IMR-90 (cell line): ENCODE data around the gene CFAP61. TPM values are rescaled to one million over a fixed set of nuclear protein-coding genes. Genes with fewer than 3 reads are reported as not detected.

Experiments used
- ATAC-seq: fragments of 200-7000 bp; cut with Tn5 transposase; 2 replicates; pipeline ENCODE4 v1.9.1; 2020; ENCODE audit warnings: low read depth, mild to moderate bottlenecking, moderate library complexity
- BruUV-seq: library from RNA; stranded (reverse); fragments of 400-500 nt; replicated peaks from 2 replicates; lab custom pipeline; 2021; lab: Mats Ljungman, UMichigan
- CTCF ChIA-PET: fragments of 300-600 bp; formaldehyde crosslinking; extraction: SDS; loops from one replicate; lab custom pipeline; 2021; ENCODE audit warnings: antibody characterized with exemption; lab: Yijun Ruan, JAX
- POLR2A ChIA-PET: fragments of 300-600 bp; sonication (Branson Sonifier 250); formaldehyde crosslinking; loops from one replicate; lab custom pipeline; 2022; ENCODE audit warnings: antibody characterized with exemption; ENCODE audit not compliant: unreplicated experiment; lab: Charles Lee
- DNase-seq: peaks from one replicate; pipeline ENCODE4 v3.0.0; 2013
- H2AFZ ChIP-seq: replicated peaks from 2 replicates; pipeline ENCODE3; 2013; ENCODE audit warnings: low read length, mild to moderate bottlenecking; ENCODE audit not compliant: poor library complexity
- H2AK5ac ChIP-seq: 2 replicates; pipeline ENCODE4 v1.6.1; 2013; ENCODE audit warnings: low read depth, low read length, inconsistent platforms
- H2AK9ac ChIP-seq: replicated peaks from 2 replicates; pipeline ENCODE3; 2013; ENCODE audit warnings: mild to moderate bottlenecking, low read depth, low read length, moderate library complexity; ENCODE audit not compliant: poor library complexity
- H2BK120ac ChIP-seq: 2 replicates; pipeline ENCODE4 v1.6.1; 2013; ENCODE audit warnings: low read depth, low read length, inconsistent platforms
- H2BK15ac ChIP-seq: 3 replicates; pipeline ENCODE4 v1.6.1; 2013; ENCODE audit warnings: low read depth, low read length, inconsistent platforms
- H2BK20ac ChIP-seq: 2 replicates; pipeline ENCODE4 v1.6.1; 2013; ENCODE audit warnings: low read depth, mild to moderate bottlenecking, inconsistent platforms, low read length, moderate library complexity
- H2BK5ac ChIP-seq: 2 replicates; pipeline ENCODE4 v1.6.1; 2013; ENCODE audit warnings: mild to moderate bottlenecking, low read depth, low read length, inconsistent platforms; ENCODE audit not compliant: poor library complexity, severe bottlenecking
- H3K14ac ChIP-seq: replicated peaks from 2 replicates; pipeline ENCODE4 v1.6.1; 2013; ENCODE audit warnings: low read depth, low read length, inconsistent platforms
- H3K18ac ChIP-seq: 2 replicates; pipeline ENCODE4 v1.6.1; 2013; ENCODE audit warnings: low read depth, low read length, control low read depth
- H3K23ac ChIP-seq: 2 replicates; pipeline ENCODE4 v1.6.1; 2013; ENCODE audit warnings: low read depth, low read length, inconsistent platforms
- H3K27ac ChIP-seq: 2 replicates; pipeline ENCODE4 v1.5.1; 2013; ENCODE audit warnings: mild to moderate bottlenecking, control low read depth, low read length; ENCODE audit not compliant: insufficient read depth
- H3K27me3 ChIP-seq: 2 replicates; pipeline ENCODE4 v1.6.1; 2013; ENCODE audit warnings: low read length; ENCODE audit not compliant: control insufficient read depth, insufficient read depth
- H3K36me3 ChIP-seq: 2 replicates; pipeline ENCODE4 v1.6.1; 2013; ENCODE audit warnings: low read length, mixed read lengths; ENCODE audit not compliant: control insufficient read depth, insufficient read depth
- H3K4ac ChIP-seq: 2 replicates; pipeline ENCODE4 v1.6.1; 2013; ENCODE audit warnings: low read depth, low read length, inconsistent platforms
- H3K4me1 ChIP-seq: 2 replicates; pipeline ENCODE4 v1.6.1; 2013; ENCODE audit warnings: low read length, mixed read lengths; ENCODE audit not compliant: control insufficient read depth, insufficient read depth
- H3K4me2 ChIP-seq: 2 replicates; pipeline ENCODE4 v1.6.1; 2013; ENCODE audit warnings: low read depth, mild to moderate bottlenecking, control low read depth, low read length, moderate library complexity
- H3K4me3 ChIP-seq: 2 replicates; pipeline ENCODE4 v1.5.1; 2013; ENCODE audit warnings: low read depth, mild to moderate bottlenecking, control low read depth, low read length, moderate library complexity; ENCODE audit not compliant: insufficient read depth
- H3K56ac ChIP-seq: 2 replicates; pipeline ENCODE4 v1.6.1; 2013; ENCODE audit warnings: low read length, inconsistent platforms; ENCODE audit not compliant: insufficient read depth; ENCODE audit errors: extremely low read depth
- H3K79me1 ChIP-seq, 2 experiments: 2 replicates each; pipeline ENCODE4 v1.6.1; 2013; ENCODE audit warnings: low read length in 2 of 2, inconsistent platforms in 1 of 2, low read depth in 1 of 2
- H3K9ac ChIP-seq: 2 replicates; pipeline ENCODE4 v1.6.1; 2013; ENCODE audit warnings: low read depth, low read length, control low read depth
- H3K9me1 ChIP-seq: 2 replicates; pipeline ENCODE4 v1.6.1; 2013; ENCODE audit warnings: low read length, inconsistent platforms; ENCODE audit not compliant: insufficient read depth
- H3K9me3 ChIP-seq: 2 replicates; pipeline ENCODE4 v1.6.1; 2013; ENCODE audit warnings: low read length; ENCODE audit not compliant: control insufficient read depth, insufficient read depth
- H4K20me1 ChIP-seq: 2 replicates; pipeline ENCODE4 v1.6.1; 2013; ENCODE audit warnings: low read length, inconsistent platforms; ENCODE audit not compliant: insufficient read depth
- H4K5ac ChIP-seq: 2 replicates; pipeline ENCODE4 v1.6.1; 2013; ENCODE audit warnings: mild to moderate bottlenecking, low read depth, low read length, control low read depth
- H4K8ac ChIP-seq, 2 experiments: 2 replicates each; pipeline ENCODE4 v1.6.1; 2013; ENCODE audit warnings: low read depth in 2 of 2, low read length in 2 of 2, control low read depth in 1 of 2, inconsistent platforms in 1 of 2
- H4K91ac ChIP-seq: 2 replicates; pipeline ENCODE4 v1.6.1; 2013; ENCODE audit warnings: low read depth, low read length, inconsistent platforms; ENCODE audit not compliant: insufficient read depth
- BHLHE40 ChIP-seq: fragments of 150-350 bp; IDR thresholded peaks from 2 replicates; pipeline ENCODE4 v1.6.1; 2016; ENCODE audit warnings: mild to moderate bottlenecking, low read depth, low read length
- CEBPB ChIP-seq: IDR thresholded peaks from 2 replicates; pipeline ENCODE4 v1.6.1; 2012; ENCODE audit warnings: low read depth, low read length, improper control_type of control experiment
- CHD1 ChIP-seq: IDR thresholded peaks from 2 replicates; pipeline ENCODE4 v1.6.1; 2012; ENCODE audit warnings: low read depth, low read length, improper control_type of control experiment
- CTCF ChIP-seq: conservative IDR thresholded peaks from 2 replicates; pipeline ENCODE4 v1.5.1; 2012; ENCODE audit warnings: mild to moderate bottlenecking, low read depth, low read length, improper control_type of control experiment
- FOS ChIP-seq: fragments of 150-350 bp; IDR thresholded peaks from 2 replicates; pipeline ENCODE4 v1.6.1; 2016; ENCODE audit warnings: low read depth, low read length
- MAFK ChIP-seq: IDR thresholded peaks from 2 replicates; pipeline ENCODE4 v1.6.1; 2012; ENCODE audit warnings: low read depth, low read length, improper control_type of control experiment
- MAZ ChIP-seq: IDR thresholded peaks from 2 replicates; pipeline ENCODE4 v1.6.1; 2012; ENCODE audit warnings: low read depth, mild to moderate bottlenecking, low read length, improper control_type of control experiment, moderate library complexity, borderline replicate concordance
- MXI1 ChIP-seq: IDR thresholded peaks from 2 replicates; pipeline ENCODE4 v1.6.1; 2012; ENCODE audit warnings: low read depth, mild to moderate bottlenecking, low read length, moderate library complexity, borderline replicate concordance
- NFE2L2 ChIP-seq: fragments of 150-350 bp; IDR thresholded peaks from 2 replicates; pipeline ENCODE4 v1.6.1; 2016; ENCODE audit warnings: low read depth, mild to moderate bottlenecking, low read length
- POLR2A ChIP-seq: IDR thresholded peaks from 2 replicates; pipeline ENCODE4 v1.6.1; 2012; ENCODE audit warnings: mild to moderate bottlenecking, low read depth, low read length
- RAD21 ChIP-seq: IDR thresholded peaks from 2 replicates; pipeline ENCODE4 v1.6.1; 2012; ENCODE audit warnings: low read length, improper control_type of control experiment
- RCOR1 ChIP-seq: IDR thresholded peaks from 2 replicates; pipeline ENCODE4 v1.6.1; 2012; ENCODE audit warnings: mild to moderate bottlenecking, low read length, improper control_type of control experiment; ENCODE audit not compliant: insufficient replicate concordance
- RFX5 ChIP-seq: IDR thresholded peaks from 2 replicates; pipeline ENCODE4 v1.8.0; 2012; ENCODE audit warnings: low read depth, mild to moderate bottlenecking, low read length, moderate library complexity
- SMC3 ChIP-seq: fragments of 150-350 bp; IDR thresholded peaks from 2 replicates; pipeline ENCODE4 v1.6.1; 2016; ENCODE audit warnings: low read depth, mild to moderate bottlenecking, antibody characterized with exemption, low read length, moderate library complexity
- WGBS, 2 experiments: methylation state at CpG; one replicate each; pipeline versions ENCODE4 v1.1.5 to v1.1.7; 2013; ENCODE audit warnings: missing lambda C conversion rate in 2 of 2; ENCODE audit not compliant: insufficient read length in 1 of 2; ENCODE audit errors: extremely low coverage in 2 of 2; 5-methylcytosine and 5-hydroxymethylcytosine counted together
- dilution Hi-C: fragments of 300-500 bp; cut with HindIII; formaldehyde crosslinking; loops from one replicate; pipeline ENCODE4 v1.14.3; 2018; ENCODE audit warnings: low sequenced_read_pairs; ENCODE audit not compliant: unreplicated experiment
- in situ Hi-C: fragments of 300-500 bp; cut with MboI; formaldehyde crosslinking; loops from 3 replicates; pipeline ENCODE4 v1.14.3; 2019; ENCODE audit warnings: low sequenced_read_pairs, inconsistent platforms, mixed read lengths
- intact Hi-C: fragments of 100-400 bp; cut with micrococcal nuclease; formaldehyde crosslinking; loops from 2 replicates; pipeline ENCODE4 v1.10.0; 2022
- polyA plus RNA-seq, 3 experiments: library from polyadenylated mRNA; depleted of rRNA; stranded (reverse); fragments of >200 nt; gene quantifications; 2 replicates each; pipeline ENCODE4 v1.2.3, GENCODE V29; 2012; ENCODE audit warnings: low replicate concordance in 1 of 3
- total RNA-seq: library from RNA; depleted of rRNA; stranded (reverse); fragments of >200 nt; gene quantifications from 2 replicates; pipeline ENCODE4 v1.2.3, GENCODE V29; 2012
- TF ChIP-seq, protein P1 (sequence below): fragments of 150-350 bp; IDR thresholded peaks from 2 replicates; pipeline ENCODE4 v1.6.1; 2017; ENCODE audit warnings: mild to moderate bottlenecking, antibody characterized with exemption, low read length, low read depth
- TF ChIP-seq, protein P2 (sequence below): fragments of 150-350 bp; IDR thresholded peaks from 2 replicates; pipeline ENCODE4 v1.6.1; 2016; ENCODE audit warnings: low read depth, mild to moderate bottlenecking, low read length, moderate library complexity, borderline replicate concordance

CFAP61 gene
- total and polyA plus RNA-seq, 2 of the 4 experiments (the other 2 are of a cell fraction), result 0.07 TPM; not detected in 1

DNA sequence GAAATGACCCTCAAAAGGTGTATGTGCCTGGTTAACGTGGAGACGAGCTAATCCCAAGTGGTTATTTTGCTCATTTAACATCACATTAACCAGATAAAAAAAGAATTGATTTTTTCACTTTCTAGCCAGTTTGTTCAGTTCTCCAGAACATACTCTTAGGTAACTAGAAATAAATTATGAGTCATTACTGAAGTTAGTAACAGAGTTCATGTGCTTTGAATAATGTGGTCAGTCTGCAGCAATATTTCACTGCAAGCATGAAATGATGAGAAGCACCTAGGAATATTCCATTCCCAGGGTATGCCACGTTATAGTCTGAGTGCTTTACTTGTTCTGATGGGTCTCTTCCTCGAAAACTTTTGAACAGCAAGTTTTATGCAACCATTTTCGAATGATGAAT lies 177.3 kb downstream of the CFAP61 start:
- Histone ChIP-seq H3K9ac (no peak overlapping the region), H3K9me1 (no peaks in the 10 kb centered on the region), H3K23ac (no peak overlapping the region), H3K4me3 (no peak overlapping the region), H3K36me3 (no peaks in the 10 kb centered on the region), H3K4me2 (no peak overlapping the region), H3K27ac (no peak overlapping the region), H2BK5ac (no peak overlapping the region), H3K4me1 (no peaks in the 10 kb centered on the region), H2BK20ac (no peak overlapping the region), H4K20me1 (no peaks in the 10 kb centered on the region), H2BK120ac (no peak overlapping the region), H2AFZ (no peak overlapping the region), H4K5ac (no peak overlapping the region), H2AK5ac (no peak overlapping the region), H3K9me3 (no peaks in the 10 kb centered on the region), H2AK9ac (no peak overlapping the region), H3K79me1 (no peaks in the 10 kb centered on the region), H3K27me3 (peaks cover 4% of the 10 kb centered on the region), H2BK15ac (no peak overlapping the region), H3K4ac (no peak overlapping the region), H4K91ac (no peak overlapping the region), H3K56ac (no peak overlapping the region), H4K8ac (no peak overlapping the region), H3K14ac (no peak overlapping the region), H3K18ac (no peak overlapping the region)
- DNase-seq (no peak), ATAC-seq (no peak)
- CTCF ChIA-PET, result no interaction called here
- in situ Hi-C loops, result loop anchor here (25.0 kb wide), 1 partner anchor 542 kb away; no protein-coding TSS in a partner anchor
- dilution Hi-C loops, result no loop called here
- WGBS, 2 experiments, result no CpG with 5 or more reads among the region's 5 CpGs
- no TSS peak for BruUV-seq
- intact Hi-C loops, result no loop called here
- TF ChIP-seq MXI1, result no peak
- TF ChIP-seq MAFK, result no peak
- TF ChIP-seq, protein P1, sequence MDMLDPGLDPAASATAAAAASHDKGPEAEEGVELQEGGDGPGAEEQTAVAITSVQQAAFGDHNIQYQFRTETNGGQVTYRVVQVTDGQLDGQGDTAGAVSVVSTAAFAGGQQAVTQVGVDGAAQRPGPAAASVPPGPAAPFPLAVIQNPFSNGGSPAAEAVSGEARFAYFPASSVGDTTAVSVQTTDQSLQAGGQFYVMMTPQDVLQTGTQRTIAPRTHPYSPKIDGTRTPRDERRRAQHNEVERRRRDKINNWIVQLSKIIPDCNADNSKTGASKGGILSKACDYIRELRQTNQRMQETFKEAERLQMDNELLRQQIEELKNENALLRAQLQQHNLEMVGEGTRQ, result no peak
- no peak for TF ChIP-seq FOS
- TF ChIP-seq MAZ, result no peak
- no peak for TF ChIP-seq BHLHE40
- TF ChIP-seq CTCF, result no peak
- TF ChIP-seq, protein P2, sequence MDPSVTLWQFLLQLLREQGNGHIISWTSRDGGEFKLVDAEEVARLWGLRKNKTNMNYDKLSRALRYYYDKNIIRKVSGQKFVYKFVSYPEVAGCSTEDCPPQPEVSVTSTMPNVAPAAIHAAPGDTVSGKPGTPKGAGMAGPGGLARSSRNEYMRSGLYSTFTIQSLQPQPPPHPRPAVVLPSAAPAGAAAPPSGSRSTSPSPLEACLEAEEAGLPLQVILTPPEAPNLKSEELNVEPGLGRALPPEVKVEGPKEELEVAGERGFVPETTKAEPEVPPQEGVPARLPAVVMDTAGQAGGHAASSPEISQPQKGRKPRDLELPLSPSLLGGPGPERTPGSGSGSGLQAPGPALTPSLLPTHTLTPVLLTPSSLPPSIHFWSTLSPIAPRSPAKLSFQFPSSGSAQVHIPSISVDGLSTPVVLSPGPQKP, result no peak
- TF ChIP-seq RAD21, result no peak
- TF ChIP-seq RFX5, result no peak
- no peak for TF ChIP-seq CHD1
- no peak for TF ChIP-seq POLR2A
- no peak for TF ChIP-seq NFE2L2
- no peak for TF ChIP-seq CEBPB
- TF ChIP-seq SMC3, result no peak
- TF ChIP-seq RCOR1, result no peak
- POLR2A ChIA-PET, result no interaction called here
